Left kidney (tissue), 2 donors: ENCODE data around the gene PRKAR1B. TPM values are rescaled to one million over a fixed set of nuclear protein-coding genes. Genes with fewer than 3 reads are reported as not detected.
"Not testable (repeated sequence)": the region's sequence is repeated elsewhere in the genome, so short reads cannot be mapped to it uniquely, and the experiment has no call there.

Experiments used
- DNase-seq: peaks from one replicate; pipeline ENCODE4 v3.0.0-alpha.2; 2013
- polyA plus RNA-seq: library from polyadenylated mRNA; unstranded; fragments of 120-200 nt; gene quantifications from one replicate; pipeline ENCODE4 v1.2.1, GENCODE V29; 2013; ENCODE audit not compliant: insufficient read length

PRKAR1B gene
- polyA plus RNA-seq, 1 donor = 33.7 TPM

DNA sequence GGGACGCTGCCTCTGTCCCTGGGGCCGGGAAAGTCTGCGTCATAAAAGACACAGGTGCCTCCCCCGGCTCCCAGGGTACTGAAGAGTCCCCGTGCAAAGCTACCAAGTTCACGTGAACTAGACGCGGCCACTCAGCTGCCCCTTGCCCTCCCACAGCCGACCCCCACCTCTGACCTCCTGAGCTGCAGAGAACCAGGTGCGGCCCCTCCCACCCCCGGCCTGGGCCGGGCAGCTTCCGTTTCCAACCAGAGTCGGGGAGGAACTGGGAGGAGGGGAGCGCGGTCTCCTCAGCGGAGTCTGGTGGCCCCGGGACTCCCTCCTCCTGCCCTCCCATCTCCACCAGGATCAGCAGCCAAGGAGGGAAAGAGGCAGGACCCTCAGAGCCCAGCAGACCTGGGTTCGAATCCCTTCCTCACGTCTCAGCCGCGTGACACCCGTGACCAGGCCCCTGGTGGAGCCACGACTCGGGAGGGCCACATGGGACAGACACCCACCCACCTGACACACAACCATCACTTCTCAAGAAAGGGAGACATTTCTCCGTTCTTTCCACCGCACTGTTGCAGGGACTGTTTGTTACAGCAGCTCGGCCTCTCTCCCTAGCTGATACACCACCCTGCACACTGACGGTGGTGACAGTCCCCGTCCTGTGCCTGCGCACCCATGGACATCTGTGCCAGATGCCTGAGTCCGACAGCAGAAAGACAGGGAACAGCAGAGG, 170.1 kb downstream of the PRKAR1B start:
- DNase-seq = no peak

DNA sequence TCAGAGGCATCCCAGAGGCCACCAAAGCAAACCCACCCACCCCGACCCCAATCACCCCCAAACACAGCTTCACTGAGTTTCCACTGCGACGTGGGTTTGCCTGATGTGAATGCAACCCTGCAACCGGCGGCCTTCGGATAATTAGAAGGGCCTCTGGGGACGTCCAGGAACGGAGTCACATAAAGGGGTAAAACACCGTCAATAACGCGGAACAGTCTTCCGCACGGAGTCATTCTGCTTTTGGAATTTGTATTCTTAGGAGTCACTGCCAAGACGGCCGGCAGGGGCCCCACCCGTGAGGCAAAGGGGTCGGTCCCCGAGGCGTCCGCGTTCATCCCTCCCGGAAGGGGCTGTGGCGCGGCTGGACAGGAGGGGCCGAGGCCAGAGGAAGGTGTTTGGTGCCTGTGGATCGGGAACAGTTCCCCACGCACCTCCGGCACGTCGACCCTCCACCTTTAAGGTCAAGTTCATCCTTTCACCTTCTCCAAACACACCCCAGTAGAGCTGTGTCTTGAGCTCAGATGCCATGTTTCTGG, 170.7 kb downstream of the PRKAR1B start:
- DNase-seq = no peak

GRCh38 chr7:555551-556160, 171.4 kb downstream of the PRKAR1B start:
- DNase-seq = no peak

GRCh38 chr7:553636-554111, 173.4 kb downstream of the PRKAR1B start:
- no peak for DNase-seq

- DNase-seq = no peak
Measured at GRCh38 chr7:552868-553635, 174.0 kb downstream of the PRKAR1B start.

GRCh38 chr7:552151-552867, 174.8 kb downstream of the PRKAR1B start:
- not testable (repeated sequence) for DNase-seq

DNA sequence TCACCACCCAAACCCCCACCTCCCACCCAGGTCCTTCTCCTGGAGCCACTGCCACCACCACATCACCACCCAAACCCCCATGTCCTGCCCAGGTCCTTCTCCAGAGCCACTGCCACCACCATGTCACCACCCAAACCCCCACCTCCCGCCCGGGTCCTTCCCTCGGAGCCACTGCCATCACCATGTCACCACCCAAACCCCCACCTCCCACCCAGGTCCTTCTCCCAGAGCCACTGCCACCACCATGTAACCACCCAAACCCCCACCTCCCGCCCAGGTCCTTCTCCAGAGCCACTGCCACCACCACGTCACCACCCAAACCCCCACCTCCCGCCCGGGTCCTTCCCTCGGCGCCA, 175.5 kb downstream of the PRKAR1B start:
- DNase-seq = not testable (repeated sequence)

DNA sequence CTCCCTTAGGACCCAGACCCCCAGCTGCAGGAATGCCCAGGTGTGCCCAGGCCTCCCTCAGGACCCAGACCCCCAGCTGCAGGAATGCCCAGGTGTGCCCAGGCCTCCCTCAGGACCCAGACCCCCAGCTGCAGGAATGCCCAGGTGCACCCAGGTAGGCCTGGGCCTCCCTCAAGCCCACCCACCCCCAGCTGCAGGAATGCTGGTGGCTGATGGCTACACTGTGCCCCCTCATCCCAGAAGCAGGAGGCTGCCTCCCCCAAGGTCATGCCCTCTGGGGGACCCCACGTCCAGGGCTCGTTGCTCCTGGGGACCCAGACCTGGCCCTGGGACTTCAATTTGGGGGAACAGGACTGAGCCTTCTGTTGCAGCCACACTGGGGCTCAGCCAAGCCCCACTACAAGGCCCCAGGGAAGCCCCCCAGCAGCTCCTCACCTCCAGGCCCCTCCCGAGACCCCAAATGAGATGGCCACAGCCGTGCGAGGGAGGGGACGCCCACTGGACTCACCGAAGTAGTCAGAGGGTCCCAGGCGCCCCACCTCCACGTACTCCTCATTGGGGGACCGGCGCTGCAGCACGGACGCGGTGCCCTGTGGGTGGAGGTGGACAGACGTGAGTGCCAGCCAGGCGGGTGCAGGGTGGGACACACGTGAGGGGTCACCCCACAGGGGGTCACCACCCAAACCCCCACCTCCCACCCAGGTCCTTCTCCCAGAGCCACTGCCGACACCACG, 176.0 kb downstream of the PRKAR1B start:
- DNase-seq = no peak

DNA sequence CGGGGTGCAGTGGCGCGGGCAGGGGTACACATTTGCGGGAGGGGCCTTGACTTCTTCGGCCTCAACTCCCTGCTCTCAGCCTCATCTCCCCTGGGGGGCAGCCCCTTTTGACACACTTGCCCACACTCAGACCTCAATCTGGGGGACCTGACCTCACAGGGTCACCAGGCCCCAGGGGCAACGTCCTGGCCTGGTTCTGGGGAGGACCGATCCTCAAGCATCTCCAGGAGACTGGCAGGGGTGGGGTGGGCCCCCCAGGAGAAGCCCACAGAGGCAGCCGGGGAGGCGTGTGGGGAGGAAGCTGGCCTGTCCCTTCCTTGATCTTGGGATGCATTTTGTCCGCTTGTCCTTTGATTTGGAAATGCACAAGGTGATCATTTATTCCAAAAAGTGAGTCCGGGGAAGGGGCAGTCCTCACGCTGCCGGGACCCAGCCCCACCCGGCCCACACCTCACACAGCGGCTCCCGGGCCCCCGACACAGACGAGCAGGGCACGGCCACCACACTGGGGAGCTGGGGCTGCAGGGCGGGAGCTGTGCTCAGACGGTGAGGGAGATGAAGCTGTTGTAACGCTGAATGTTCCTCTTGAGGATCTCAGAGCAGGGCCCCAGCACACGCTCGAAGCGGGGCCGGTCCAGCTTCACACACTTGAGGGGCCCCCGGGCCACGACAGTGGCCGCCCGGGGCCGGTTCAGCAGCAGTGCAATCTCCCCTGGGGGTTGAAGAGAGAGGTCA, 177.0 kb downstream of the PRKAR1B start:
- DNase-seq = no peak

- DNase-seq = no peak
Measured at GRCh38 chr7:549066-549890, 177.8 kb downstream of the PRKAR1B start.

DNA sequence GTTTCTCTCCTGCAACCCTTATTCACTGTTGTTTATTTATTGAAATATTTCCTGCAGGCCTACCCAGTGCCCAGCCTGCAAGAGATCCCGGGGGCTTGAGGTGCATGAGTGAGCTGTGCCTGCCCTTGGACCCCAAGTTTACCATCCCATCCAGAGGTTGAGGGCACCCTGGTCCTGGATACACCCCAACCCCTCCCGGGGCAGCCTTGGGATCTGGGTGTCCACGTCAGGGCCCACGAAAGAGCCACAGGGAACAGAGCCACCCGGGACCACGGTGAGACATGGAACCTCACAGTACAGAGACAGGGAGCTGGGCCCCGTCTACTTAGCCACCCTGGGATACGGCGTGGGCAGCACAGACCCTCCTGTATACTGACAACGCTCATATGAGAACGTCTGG, 178.7 kb downstream of the PRKAR1B start:
- DNase-seq = no peak

DNA sequence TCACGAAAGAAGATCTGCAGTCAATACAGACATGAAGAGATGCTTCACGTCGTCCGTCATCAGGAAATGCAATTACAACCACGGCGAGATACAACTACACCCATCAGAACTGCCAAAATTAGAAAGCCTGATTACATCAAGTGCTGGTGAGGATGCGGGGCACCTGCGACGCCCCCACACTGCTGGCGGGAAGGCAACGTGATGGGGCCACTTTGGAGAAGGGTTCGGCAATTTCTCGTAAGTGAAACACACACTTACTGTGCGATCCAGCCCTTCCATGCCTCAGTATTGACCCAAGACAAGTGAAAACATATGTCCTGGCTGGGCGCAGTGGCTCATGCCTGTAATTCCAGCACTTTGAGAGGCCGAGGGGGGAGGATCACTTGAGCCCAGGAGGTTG, 181.6 kb downstream of the PRKAR1B start:
- no peak for DNase-seq

DNA sequence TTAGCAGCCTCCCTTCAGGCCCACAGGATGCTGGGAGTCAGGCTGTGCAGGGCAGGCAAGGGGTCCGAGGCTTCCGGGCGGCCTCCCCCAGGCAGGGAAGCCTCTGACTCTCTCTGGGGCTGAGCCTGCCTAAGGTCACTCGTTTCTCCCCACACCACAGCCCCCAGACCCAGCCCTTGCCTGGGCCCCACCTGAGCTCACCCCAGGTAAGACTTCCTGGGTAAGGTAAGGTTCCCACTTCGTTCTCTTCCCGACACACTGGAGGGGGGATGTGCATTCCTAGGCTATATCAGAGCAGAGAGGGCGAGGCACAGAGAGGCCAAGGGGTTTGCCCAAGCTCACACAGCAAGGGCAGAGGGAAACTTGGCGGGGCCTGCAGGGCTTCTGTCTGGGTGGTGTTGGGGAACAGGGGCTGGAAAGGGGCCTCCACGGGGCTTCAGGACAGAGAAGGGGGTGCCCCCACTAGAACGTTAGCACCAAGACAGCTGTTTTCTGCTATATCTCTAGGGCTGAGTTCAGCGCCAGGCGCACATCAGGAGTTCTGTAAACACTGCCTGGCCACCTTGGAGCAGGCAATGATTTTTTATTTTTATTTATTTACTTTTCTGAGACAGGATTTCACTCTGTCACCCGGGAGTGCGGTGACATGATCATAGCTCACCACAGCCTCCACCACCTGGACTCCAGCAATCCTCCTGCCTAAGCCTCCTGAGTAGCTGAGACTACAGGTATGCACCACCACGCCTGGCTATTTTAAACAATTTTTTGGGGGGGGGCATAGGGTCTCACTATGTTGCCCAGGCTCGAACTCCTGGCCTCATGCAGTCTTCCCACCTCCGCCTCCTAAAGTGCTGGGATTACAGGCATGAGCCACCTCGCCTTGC, 182.5 kb downstream of the PRKAR1B start:
- no peak for DNase-seq

GRCh38 chr7:543501-544337, 183.4 kb downstream of the PRKAR1B start:
- DNase-seq = no peak

- no peak for DNase-seq
Measured at GRCh38 chr7:542713-543500, 184.2 kb downstream of the PRKAR1B start.

- no peak for DNase-seq
Measured at GRCh38 chr7:542131-542712, 184.9 kb downstream of the PRKAR1B start.

DNA sequence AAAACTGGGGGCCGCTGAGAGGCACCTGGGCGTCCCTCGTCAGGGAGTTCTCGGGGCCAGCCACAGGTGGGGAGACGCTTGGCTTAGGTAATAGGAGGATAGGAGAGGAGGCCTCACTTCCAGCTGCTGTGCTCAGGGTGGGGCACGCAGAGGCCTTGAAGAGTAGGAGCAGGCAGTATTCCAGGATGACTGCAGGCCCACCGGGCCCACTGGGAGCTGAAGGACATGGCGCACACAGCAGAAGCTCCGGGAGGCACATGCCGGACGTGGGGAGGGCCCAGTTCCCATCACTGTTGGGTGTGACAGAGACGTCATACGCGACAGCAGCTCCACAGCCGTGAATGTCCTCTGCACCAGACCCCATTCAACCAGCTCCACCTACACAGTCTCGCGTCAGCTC, 185.4 kb downstream of the PRKAR1B start:
- DNase-seq = no peak
